ENCODE measurements around the gene ZNF804A. TPM values are rescaled to one million over a fixed set of nuclear protein-coding genes. Genes with fewer than 3 reads are reported as not detected.
"Not testable (repeated sequence)": the region's sequence is repeated elsewhere in the genome, so short reads cannot be mapped to it uniquely, and the experiment has no call there.

Gene ZNF804A
- total RNA-seq, 1 donor from 2014 or later: 0.10 TPM

- DNase-seq (ENCODE audit: low read depth): no peak
Observed at GRCh38 chr2:184824597-184824996, 226.3 kb downstream of the ZNF804A start.

DNA sequence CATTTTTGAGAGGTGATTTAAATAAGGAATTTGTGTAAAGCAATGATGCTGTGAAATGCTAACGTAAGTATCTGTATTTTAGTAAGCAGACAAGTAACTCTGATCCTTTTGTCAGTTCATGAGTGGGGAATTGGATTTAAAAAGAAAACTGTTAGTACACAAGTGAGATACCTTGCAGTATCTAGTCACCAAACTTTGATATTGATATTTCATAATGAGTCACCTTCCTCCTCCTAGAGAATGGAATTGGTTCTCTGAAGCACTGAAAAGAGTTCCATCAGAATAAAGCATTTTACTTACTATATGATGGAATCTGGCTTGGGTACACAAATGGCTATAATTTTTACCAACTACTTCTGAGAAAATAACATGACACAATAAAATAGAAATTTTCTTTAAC is 232.2 kb downstream of the ZNF804A start:
- DNase-seq (ENCODE audit: low read depth): no peak

GRCh38 chr2:184834699-184835397 is 236.5 kb downstream of the ZNF804A start:
- peak; percentile 11 for DNase-seq (ENCODE audit: low read depth)

GRCh38 chr2:184835398-184835715 is 237.0 kb downstream of the ZNF804A start:
- DNase-seq (ENCODE audit: low read depth): no peak

DNA sequence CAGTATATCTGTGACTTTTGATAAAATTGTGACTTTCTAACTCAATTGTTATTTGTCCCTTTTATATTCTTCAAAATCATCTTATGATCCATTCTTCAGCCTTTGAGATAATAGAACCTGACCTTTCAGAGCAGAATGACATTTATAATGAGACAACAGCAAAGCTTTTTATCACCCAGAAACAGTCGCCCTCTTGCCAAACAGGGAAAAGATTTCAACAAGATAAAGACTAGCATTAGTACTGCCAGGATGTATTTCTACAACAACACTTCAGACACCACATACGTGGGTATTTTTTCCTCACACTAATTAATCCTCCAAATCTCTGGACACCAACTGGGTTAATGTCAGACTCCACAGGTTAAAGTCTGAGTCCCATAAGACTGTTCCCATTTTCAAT is 249.0 kb downstream of the ZNF804A start:
- DNase-seq (ENCODE audit: low read depth): no peak

- no peak for DNase-seq (ENCODE audit: low read depth)
Observed at GRCh38 chr2:184849516-184849915, 251.2 kb downstream of the ZNF804A start.

DNA sequence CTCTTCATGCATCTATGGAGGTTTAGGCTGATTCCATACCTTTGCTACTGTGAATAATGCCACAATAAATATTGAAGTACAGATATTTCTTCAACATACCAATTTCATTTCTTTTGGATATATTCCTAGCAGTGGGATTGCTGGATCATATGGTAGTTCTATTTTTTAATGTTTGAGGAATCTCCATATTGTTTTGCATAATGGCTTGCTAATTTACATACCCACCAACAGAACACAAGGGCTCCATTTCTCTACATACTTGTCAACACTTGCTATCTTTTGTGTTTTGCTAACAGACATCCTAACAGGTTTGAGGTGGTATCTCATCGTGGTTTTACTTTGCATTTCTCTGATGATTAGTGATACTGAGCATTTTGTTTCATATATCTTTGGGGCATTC is 253.2 kb downstream of the ZNF804A start:
- DNase-seq (ENCODE audit: low read depth): no peak

DNA sequence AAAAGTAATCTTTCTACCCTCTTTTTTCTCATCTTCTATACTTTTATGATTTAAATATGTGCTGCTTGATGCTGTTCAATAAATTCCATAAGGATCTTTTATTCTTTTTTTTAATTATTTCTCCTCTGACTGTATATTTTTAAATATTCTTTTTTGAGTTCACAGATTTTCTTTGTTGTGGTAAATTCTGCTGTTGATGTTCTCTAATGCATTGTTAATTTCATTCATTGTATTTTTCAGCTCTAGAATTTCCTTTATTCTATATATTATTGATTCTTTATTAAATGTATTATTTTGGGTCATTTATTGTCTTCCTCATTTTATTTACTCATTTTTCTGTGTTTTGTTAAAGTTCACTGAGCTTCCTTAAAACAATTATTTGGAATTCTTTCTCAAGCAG is 260.9 kb downstream of the ZNF804A start:
- no peak for DNase-seq (ENCODE audit: low read depth)

GRCh38 chr2:184860744-184861143 is 262.4 kb downstream of the ZNF804A start:
- DNase-seq (ENCODE audit: low read depth): no peak

DNA sequence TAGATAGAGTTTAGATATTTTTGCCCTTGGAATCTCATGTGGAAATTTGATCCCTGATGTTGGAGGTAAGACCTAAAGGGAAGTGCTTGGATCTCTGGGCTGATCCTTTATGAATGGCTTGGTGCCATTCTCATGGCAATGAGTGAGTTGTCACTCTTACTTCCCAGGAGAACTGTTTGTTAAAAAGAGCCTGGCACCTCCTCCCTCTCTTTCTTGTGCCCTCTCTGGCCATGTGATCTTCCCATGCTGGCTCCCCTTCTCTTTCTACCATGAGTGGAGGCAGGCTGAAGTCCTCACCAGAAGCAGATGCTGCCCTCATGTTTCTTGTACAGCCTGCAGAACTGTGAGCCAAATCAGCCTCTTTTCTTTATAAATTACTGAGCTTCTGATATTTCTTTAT is 276.9 kb downstream of the ZNF804A start:
- no peak for DNase-seq (ENCODE audit: low read depth)

DNA sequence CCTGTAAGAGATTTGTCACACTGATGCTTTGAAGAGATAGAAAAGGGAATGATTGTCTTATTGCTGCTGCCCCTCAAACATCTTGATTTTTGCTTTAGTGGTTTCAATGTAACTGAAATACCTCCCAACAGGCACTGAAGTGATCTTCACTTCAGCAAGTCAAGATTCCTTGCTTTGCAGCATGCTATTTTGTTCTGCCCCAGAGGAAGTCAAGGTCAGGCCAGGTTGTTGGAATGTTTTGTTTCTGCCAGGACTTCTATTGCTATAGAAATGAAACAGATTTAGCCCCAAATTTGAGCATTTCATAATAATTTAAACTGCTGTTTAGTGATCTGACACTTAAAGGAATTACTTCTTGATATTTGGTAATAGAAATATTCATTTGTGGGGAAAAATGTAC is 277.6 kb downstream of the ZNF804A start:
- DNase-seq (ENCODE audit: low read depth): no peak

GRCh38 chr2:184877909-184878308 is 279.6 kb downstream of the ZNF804A start:
- no peak for DNase-seq (ENCODE audit: low read depth)

DNA sequence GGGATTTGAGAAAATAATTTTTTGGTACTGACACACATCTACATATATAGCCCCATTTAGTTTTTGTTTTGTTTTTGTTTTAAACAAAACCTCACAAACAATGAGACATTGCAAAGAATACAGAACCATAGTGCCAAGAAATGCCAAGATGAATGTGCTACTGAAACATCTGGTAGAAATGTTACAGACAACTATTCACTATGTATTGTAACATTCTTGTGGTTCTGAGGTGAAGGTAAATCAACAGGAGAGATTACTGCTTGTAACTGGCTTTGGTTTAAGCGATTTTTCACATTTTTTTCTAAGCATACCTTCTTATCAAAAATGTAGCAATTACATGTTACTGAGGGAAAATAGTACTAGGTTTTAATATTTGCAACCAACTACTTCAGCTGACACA is 281.3 kb downstream of the ZNF804A start:
- DNase-seq (ENCODE audit: low read depth): peak; percentile 31

DNA sequence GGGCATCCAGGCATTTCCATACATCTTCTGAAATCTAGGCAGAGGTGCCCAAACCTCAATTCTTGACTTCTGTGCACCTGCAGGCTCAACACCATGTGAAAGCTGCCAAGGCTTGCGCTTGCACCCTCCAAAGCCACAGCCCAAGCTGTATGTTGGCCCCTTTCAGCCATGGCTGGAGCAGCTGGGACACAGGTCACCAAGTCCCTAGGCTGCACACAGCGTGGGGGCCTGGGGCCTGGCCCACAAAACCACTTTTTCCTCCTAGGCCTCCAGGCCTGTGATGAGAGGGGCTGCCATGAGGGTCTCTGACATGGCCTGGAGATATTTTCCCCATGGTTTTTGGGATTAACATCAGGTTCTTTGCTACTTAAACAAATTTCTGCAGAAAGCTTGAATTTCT is 288.3 kb downstream of the ZNF804A start:
- DNase-seq (ENCODE audit: low read depth): not testable (repeated sequence)

GRCh38 chr2:184890311-184890710 is 292.0 kb downstream of the ZNF804A start:
- DNase-seq (ENCODE audit: low read depth): no peak

DNA sequence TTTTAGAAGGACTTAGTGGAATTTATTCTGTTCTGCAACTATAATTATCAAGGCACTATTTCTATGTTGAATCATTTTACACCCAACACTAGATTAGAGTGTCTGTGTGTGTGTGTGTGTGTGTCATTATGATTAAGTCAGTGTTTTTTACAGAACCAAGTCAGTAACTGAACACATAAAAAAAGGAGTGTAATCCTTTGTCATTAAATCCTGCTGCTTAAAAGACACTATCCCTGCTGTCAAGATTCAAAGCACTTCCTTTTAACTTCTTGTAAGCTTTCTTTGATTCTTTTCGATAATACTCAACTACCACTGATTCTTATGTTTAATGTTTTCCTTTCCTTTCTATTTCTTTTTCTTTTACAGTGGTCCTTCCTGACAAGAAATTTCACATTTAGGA is 306.7 kb downstream of the ZNF804A start:
- DNase-seq (ENCODE audit: low read depth): no peak

GRCh38 chr2:184906160-184906559 is 307.8 kb downstream of the ZNF804A start:
- DNase-seq (ENCODE audit: low read depth): no peak

GRCh38 chr2:184906709-184907108 is 308.4 kb downstream of the ZNF804A start:
- DNase-seq (ENCODE audit: low read depth): no peak

GRCh38 chr2:184908966-184909365 is 310.6 kb downstream of the ZNF804A start:
- no peak for DNase-seq (ENCODE audit: low read depth)

GRCh38 chr2:184920451-184920965 is 322.2 kb downstream of the ZNF804A start:
- DNase-seq (ENCODE audit: low read depth): no peak

GRCh38 chr2:184921676-184922075 is 323.3 kb downstream of the ZNF804A start:
- no peak for DNase-seq (ENCODE audit: low read depth)

DNA sequence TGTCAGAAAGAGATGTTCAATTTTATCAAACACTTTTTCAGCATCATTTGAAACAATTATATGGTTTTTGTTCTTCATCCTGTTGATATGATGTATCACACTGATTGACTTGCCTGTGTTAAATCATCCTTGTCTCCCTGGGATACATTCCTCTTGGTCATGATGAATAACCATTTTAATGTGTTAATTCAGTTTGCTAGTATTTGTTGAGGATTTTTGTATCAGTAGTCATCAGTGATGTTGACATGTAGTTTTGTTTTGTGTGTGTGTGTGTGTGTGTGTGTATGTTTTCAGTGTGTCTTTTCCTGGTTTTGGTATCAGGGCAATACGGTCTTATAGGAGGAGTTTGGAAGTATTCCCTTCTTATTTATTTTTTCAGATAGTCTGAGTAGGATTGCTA is 325.4 kb downstream of the ZNF804A start:
- no peak for DNase-seq (ENCODE audit: low read depth)

GRCh38 chr2:184927040-184927439 is 328.7 kb downstream of the ZNF804A start:
- DNase-seq (ENCODE audit: low read depth): no peak

GRCh38 chr2:184936761-184937160 is 338.4 kb downstream of the ZNF804A start:
- no peak for DNase-seq (ENCODE audit: low read depth)

Measured in renal cortical epithelial cell (primary cell).